Nephron (organoid): ENCODE measurements around the gene MPST.

ENCODE experiments used
- H3K27ac Mint-ChIP-seq, 3 experiments: 2 replicates each; pipeline ENCODE4 v1.8.0; 2020; ENCODE audit warnings: mixed read lengths in 3 of 3, mild to moderate bottlenecking in 2 of 3, moderate library complexity in 1 of 3
- H3K27me3 Mint-ChIP-seq: 2 replicates; pipeline ENCODE4 v1.8.0; 2021; ENCODE audit warnings: low read depth, mild to moderate bottlenecking, moderate library complexity, mixed read lengths
- H3K36me3 Mint-ChIP-seq: 2 replicates; pipeline ENCODE4 v1.8.0; 2020; ENCODE audit warnings: low read depth, mixed read lengths
- H3K4me1 Mint-ChIP-seq: 2 replicates; pipeline ENCODE4 v1.8.0; 2020; ENCODE audit warnings: mixed read lengths
- H3K4me3 Mint-ChIP-seq, 3 experiments: 2 replicates each; pipeline ENCODE4 v1.8.0; 2020; ENCODE audit warnings: mild to moderate bottlenecking in 3 of 3, mixed read lengths in 3 of 3, moderate library complexity in 2 of 3
- H3K9me3 Mint-ChIP-seq: 2 replicates; pipeline ENCODE4 v1.8.0; 2020; ENCODE audit warnings: mixed read lengths
- TF ChIP-seq, protein P1 (sequence below), 3 experiments: fragments of 200-600 bp; sonication (generic); IDR thresholded peaks; one replicate each; pipeline ENCODE4 v1.5.0; 2021; ENCODE audit warnings: antibody characterized with exemption in 3 of 3; ENCODE audit not compliant: unreplicated experiment in 3 of 3

MPST gene

DNA sequence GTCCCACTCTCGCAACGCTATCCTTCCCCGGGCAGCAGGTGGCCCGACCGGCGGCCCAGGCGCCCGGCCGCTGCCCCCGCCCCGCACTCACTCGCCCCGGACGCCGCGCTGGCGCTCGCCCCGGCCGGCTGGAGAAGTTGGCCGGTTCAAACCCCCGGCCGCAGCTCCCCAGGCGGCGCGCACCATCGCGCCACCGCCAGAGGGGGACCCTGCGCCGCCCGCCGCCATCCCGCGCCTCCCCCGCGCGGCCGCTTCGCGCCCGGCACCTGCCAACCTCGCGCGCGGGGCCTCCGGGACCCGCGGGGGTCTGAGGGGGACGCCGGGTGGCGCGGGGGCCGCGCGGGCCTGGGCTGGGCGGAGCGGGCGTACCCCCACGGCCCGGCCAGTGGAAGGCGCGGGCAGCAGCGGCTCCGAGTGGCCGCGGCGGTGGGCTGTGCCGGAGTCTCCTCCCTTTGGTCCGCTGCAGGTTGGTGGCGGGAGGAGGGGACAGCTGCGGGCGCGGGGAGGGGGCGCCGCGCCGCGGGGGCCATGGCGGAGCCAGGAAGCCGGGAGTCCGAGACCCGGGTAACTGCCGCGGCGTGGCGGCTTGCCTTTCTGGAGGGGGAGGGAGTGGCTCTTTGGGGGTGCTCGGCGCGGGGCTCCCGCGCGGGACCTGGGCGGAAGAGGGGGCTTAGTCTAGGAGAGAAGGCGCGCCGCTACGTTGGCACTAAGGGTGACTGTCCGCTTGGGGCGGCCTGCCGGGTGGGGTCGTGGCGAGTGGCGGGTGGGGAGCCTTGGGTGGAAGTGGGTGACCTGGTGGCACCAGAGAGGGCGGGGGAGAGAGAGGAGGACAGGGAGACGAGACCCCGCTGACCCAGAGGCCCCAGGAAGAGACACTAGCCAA lies at the start of gene MPST, which contains the start of gene TST:
TSS of gene MPST (plus strand) at position 434 of the 883 bp plus-strand sequence. CDS start at position 529, 95 bp downstream.
TSS of gene TST (minus strand) at position 139 of the 883 bp plus-strand sequence. CDS start 715 bp downstream, outside the sequence.
- TF ChIP-seq, protein P1, sequence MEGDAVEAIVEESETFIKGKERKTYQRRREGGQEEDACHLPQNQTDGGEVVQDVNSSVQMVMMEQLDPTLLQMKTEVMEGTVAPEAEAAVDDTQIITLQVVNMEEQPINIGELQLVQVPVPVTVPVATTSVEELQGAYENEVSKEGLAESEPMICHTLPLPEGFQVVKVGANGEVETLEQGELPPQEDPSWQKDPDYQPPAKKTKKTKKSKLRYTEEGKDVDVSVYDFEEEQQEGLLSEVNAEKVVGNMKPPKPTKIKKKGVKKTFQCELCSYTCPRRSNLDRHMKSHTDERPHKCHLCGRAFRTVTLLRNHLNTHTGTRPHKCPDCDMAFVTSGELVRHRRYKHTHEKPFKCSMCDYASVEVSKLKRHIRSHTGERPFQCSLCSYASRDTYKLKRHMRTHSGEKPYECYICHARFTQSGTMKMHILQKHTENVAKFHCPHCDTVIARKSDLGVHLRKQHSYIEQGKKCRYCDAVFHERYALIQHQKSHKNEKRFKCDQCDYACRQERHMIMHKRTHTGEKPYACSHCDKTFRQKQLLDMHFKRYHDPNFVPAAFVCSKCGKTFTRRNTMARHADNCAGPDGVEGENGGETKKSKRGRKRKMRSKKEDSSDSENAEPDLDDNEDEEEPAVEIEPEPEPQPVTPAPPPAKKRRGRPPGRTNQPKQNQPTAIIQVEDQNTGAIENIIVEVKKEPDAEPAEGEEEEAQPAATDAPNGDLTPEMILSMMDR (IDR thresholded peaks at IDR 0.05; ENCODE audit: unreplicated experiment in 3 of 3): peak in 1 of 3 experiments; percentile 7
- Mint-ChIP-seq H3K27ac (peak within 1 kb of the TSS; percentile 91 to 99 (median 97)), H3K36me3 (peaks cover 4% of the 10 kb centered on the region), H3K4me3 (peak within 1 kb of the TSS; percentile 94 to 96 (median 95)), H3K27me3 (no peaks in the 10 kb centered on the region), H3K9me3 (no peaks in the 10 kb centered on the region), H3K4me1 (peaks cover 20% of the 10 kb centered on the region)

DNA sequence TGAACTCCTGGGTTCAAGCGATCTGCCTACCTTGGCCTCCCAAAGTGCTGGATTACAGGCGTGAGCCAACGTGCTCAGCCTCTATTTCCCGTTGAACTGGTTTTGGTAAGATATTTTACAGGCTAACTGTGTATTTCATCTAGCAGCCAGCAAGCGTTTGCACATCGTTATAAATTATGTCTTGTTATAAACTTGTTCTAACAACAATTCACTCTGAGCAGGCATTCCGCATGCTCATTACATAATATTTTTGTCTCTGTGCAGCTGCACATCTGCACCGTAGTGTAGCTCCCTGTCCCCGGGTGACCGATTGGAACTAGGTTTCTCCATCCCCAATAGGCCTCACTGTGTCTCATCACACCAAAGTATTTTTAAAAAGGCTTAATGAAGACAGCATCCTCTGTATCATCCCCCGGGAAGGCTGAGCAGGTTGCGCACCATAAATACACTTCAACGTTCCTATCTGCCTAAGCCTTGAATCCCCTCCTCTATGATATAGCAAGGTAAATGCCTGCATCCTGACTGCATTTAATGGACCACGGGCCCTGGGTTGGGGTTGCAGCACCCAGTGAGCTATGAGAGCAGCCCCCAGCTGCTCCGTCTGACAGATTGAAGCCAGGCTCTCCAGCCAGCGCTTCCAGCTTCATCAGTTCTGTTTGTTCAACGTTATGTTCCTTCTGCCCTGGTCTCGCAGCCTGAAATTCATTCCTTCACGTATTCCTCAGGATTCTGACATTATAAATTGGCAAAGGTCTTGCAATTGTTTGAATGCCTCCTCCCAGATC lies 48.0 kb upstream of the MPST start:
- Mint-ChIP-seq H3K4me3 (no peak overlapping the region), H3K36me3 (no peaks in the 10 kb centered on the region), H3K4me1 (no peaks in the 10 kb centered on the region), H3K27ac (no peak overlapping the region), H3K9me3 (no peaks in the 10 kb centered on the region), H3K27me3 (peaks cover 13% of the 10 kb centered on the region)
- TF ChIP-seq, protein P1 (IDR thresholded peaks at IDR 0.05; ENCODE audit: unreplicated experiment in 3 of 3): no peak

DNA sequence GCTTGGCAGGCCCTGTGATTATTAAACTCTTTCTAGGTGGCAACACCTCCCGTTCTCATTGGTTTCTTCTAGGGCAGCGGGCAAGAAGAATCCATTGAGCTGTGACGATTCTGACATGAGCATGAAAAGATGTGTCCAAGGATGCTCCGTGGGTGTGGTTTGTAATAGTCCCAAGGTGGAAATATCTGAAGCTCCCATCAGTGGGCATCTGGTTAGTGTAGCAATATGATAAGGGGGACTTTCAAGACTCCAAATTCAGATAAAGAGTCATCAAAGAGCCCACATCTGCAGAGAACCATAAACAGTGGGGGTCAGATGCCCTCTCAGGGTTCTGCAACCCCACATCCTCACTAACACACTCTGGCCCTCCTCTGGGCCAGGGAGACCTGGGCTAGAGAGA lies 42.9 kb upstream of the MPST start:
- peak overlapping the region; percentile 57 to 87 (median 81) for H3K4me3 Mint-ChIP-seq
- no peaks in the 10 kb centered on the region for H3K36me3 Mint-ChIP-seq
- H3K27me3 Mint-ChIP-seq: peaks cover 23% of the 10 kb centered on the region
- H3K4me1 Mint-ChIP-seq: peaks cover 5% of the 10 kb centered on the region
- no peak overlapping the region for H3K27ac Mint-ChIP-seq
- no peaks in the 10 kb centered on the region for H3K9me3 Mint-ChIP-seq
- TF ChIP-seq, protein P1 (IDR thresholded peaks at IDR 0.05; ENCODE audit: unreplicated experiment in 3 of 3): no peak

DNA sequence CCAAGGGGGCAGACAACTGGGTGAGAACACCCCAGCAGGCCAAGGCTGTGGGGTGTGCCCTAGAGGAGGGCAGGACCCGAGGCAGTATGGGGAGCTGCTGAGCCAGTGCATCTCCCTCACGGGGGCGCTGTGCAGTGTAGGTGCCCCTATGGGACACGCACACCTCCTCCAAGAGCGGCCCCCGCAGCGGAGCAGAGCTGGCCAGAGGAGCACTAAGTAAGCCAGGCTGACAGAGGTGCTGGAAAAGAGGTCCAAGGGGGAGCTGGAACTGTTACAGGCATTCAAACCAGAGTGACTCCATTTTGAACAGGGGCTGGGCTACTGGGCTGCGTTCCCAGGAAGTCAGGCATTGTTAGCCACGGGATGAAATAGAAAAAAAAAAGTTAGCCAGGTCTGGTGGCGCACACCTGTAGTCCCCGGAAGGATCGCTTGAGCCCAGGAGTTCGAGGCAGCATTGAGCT lies 42.1 kb upstream of the MPST start:
- Mint-ChIP-seq H3K36me3 (no peaks in the 10 kb centered on the region), H3K27me3 (peaks cover 28% of the 10 kb centered on the region), H3K4me3 (peak overlapping the region; percentile 71 to 87 (median 81)), H3K9me3 (no peaks in the 10 kb centered on the region), H3K4me1 (peaks cover 5% of the 10 kb centered on the region), H3K27ac (peak overlapping the region in 2 of 3 experiments; percentile 26 to 77)
- TF ChIP-seq, protein P1 (IDR thresholded peaks at IDR 0.05; ENCODE audit: unreplicated experiment in 3 of 3): peak in 2 of 3 experiments; percentile 9 to 10

DNA sequence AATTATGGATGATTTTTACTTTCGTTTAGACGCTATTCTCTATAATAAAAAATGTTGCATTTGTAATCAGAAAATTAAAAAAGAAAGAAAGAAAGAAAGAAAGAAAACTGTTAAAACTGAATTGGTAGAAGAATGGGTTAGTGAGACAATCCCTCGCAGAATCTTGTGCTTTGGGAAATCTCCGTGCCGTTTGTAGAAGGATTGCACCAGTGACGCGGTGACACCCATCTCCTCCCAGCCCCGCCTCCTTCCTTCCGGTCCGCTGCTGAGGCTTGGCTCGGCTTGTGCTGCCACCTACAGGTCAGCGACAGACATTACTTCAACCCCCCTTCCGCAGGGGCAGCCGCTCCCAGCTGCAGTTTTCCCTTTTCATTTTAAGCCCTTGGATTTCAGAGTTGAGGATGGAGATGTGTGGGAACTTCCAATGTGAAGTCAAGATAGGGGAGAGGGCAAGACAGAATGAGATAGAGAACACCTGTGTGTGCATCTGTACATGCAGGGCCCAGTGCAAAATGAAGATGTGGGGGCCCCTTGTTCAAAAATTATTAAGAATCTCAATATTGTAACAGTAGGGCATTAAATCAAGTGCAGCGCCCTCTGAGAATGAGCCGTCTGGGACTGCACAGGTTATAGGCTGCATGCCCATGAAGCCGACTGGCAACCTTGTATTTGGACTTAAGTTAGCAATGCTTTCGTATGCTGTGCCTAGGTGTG lies 41.4 kb upstream of the MPST start:
- TF ChIP-seq, protein P1 (IDR thresholded peaks at IDR 0.05; ENCODE audit: unreplicated experiment in 3 of 3): peak; percentile 96 to 98 (median 97)
- H3K4me1 Mint-ChIP-seq: peaks cover 5% of the 10 kb centered on the region
- H3K9me3 Mint-ChIP-seq: no peaks in the 10 kb centered on the region
- H3K27ac Mint-ChIP-seq: peak overlapping the region in 1 of 3 experiments; percentile 1
- H3K4me3 Mint-ChIP-seq: peak overlapping the region; percentile 71 to 87 (median 81)
- no peaks in the 10 kb centered on the region for H3K36me3 Mint-ChIP-seq
- H3K27me3 Mint-ChIP-seq: peaks cover 28% of the 10 kb centered on the region
